ENCODE measurements around the gene KCNC2. TPM values are rescaled to one million over a fixed set of nuclear protein-coding genes. Genes with fewer than 3 reads are reported as not detected.

KCNC2 gene
- total RNA-seq, 1 donor from 2014 or later = not detected

DNA sequence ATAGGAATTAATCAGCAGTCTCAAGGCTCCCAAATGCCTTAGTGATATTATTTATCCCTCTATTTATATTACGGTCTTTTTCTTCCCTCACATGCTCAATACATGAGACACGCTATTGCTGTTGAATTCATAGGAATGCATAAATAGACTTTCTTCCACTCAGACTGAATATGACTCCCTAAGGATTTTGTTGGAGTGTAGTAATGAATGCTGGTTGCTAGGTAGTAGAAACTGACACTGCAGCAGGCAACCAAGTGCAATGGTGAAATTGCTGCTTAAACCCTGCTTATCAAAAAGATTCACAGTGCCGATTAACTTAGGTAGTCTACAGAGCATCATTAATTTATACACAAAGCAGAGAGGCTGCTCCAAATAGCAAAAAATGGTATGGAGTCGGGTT lies 168.2 kb downstream of the KCNC2 start:
- Mint-ChIP-seq H3K4me3 (ENCODE audit: unreplicated experiment) (no peak overlapping the region), H3K27ac (ENCODE audit: unreplicated experiment) (no peak overlapping the region), H3K36me3 (ENCODE audit: low read depth, unreplicated experiment) (no peaks in the 10 kb centered on the region), H3K9me3 (ENCODE audit: unreplicated experiment) (no peaks in the 10 kb centered on the region), H3K4me1 (ENCODE audit: unreplicated experiment) (no peaks in the 10 kb centered on the region), H3K27me3 (ENCODE audit: unreplicated experiment) (no peaks in the 10 kb centered on the region)
- TF ChIP-seq, protein P1, sequence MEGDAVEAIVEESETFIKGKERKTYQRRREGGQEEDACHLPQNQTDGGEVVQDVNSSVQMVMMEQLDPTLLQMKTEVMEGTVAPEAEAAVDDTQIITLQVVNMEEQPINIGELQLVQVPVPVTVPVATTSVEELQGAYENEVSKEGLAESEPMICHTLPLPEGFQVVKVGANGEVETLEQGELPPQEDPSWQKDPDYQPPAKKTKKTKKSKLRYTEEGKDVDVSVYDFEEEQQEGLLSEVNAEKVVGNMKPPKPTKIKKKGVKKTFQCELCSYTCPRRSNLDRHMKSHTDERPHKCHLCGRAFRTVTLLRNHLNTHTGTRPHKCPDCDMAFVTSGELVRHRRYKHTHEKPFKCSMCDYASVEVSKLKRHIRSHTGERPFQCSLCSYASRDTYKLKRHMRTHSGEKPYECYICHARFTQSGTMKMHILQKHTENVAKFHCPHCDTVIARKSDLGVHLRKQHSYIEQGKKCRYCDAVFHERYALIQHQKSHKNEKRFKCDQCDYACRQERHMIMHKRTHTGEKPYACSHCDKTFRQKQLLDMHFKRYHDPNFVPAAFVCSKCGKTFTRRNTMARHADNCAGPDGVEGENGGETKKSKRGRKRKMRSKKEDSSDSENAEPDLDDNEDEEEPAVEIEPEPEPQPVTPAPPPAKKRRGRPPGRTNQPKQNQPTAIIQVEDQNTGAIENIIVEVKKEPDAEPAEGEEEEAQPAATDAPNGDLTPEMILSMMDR (IDR thresholded peaks at IDR 0.05; ENCODE audit: unreplicated experiment) = no peak
- no peak for DNase-seq (ENCODE audit: low spot score)

DNA sequence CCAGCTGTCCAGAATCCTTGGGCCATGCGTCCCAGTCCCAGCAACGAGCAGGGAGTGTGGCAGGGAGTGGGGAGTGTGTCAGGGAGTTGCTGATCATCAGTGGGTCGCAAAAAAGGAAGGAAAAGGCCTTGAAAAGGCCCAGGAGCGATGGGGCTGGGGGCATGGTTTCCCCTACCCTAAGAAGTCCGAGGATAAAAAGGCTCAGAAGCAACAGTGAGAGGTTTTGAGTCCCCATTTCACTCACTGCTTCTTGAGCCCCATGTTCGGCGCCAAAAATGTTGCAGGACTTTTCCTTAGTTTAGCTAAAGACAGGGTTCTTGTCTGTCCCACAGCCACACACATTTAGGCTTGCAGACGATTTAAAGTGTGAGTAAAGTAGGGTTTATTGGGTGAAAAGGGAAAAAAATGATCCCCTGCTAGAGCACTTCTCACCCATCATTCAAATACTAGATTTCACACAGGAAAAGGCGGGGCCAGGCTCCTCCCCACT lies 189.5 kb downstream of the KCNC2 start:
- Mint-ChIP-seq H3K4me1 (ENCODE audit: unreplicated experiment) (no peaks in the 10 kb centered on the region), H3K27ac (ENCODE audit: unreplicated experiment) (no peak overlapping the region), H3K27me3 (ENCODE audit: unreplicated experiment) (no peaks in the 10 kb centered on the region), H3K36me3 (ENCODE audit: low read depth, unreplicated experiment) (peaks cover 3% of the 10 kb centered on the region), H3K9me3 (ENCODE audit: unreplicated experiment) (peaks cover 7% of the 10 kb centered on the region), H3K4me3 (ENCODE audit: unreplicated experiment) (no peak overlapping the region)
- no peak for DNase-seq (ENCODE audit: low spot score)
- TF ChIP-seq, protein P1 (IDR thresholded peaks at IDR 0.05; ENCODE audit: unreplicated experiment) = no peak

DNA sequence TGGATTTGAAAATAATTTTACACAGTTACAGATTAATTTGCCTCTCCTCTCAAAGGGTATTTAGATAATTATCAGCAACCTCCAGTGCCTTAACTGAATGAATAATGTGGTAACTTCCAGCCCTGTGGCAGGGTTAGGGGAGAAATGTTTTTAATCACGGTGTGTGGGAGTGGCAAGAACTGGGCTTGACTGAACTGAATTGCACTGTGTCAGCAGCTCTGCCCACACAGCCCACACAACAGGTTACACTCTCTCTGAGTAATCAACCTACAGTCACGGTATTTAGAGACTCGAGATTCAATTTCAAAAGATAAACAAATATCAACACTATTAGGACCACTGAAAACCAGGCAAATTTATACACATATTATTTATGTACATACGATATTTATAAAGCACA lies 198.5 kb downstream of the KCNC2 start:
- DNase-seq (ENCODE audit: low spot score) = no peak
- peaks cover 1% of the 10 kb centered on the region for H3K9me3 Mint-ChIP-seq (ENCODE audit: unreplicated experiment)

DNA sequence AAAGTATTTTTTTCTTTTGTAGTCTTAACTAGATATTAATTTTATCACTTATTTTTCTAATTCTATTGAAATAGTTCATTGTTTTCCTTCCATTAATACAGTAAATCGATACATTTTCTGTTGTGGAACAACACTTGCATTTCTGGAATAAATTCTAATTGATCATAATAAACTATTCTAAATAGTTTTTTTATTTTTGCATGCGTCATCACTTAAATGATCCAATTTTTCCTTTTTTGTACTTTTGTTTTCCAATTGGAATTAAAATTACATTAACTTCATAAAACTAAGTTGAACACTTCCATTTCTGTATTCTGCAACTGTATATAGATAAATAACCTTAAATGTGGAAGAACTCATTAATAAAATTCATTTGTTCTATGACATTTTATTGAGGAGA lies 202.5 kb downstream of the KCNC2 start:
- DNase-seq (ENCODE audit: low spot score) = no peak
- H3K4me3 Mint-ChIP-seq (ENCODE audit: unreplicated experiment) = no peak overlapping the region
- no peaks in the 10 kb centered on the region for H3K36me3 Mint-ChIP-seq (ENCODE audit: low read depth, unreplicated experiment)
- no peaks in the 10 kb centered on the region for H3K9me3 Mint-ChIP-seq (ENCODE audit: unreplicated experiment)
- TF ChIP-seq, protein P1 (IDR thresholded peaks at IDR 0.05; ENCODE audit: unreplicated experiment) = no peak
- H3K4me1 Mint-ChIP-seq (ENCODE audit: unreplicated experiment) = no peaks in the 10 kb centered on the region
- no peaks in the 10 kb centered on the region for H3K27me3 Mint-ChIP-seq (ENCODE audit: unreplicated experiment)
- H3K27ac Mint-ChIP-seq (ENCODE audit: unreplicated experiment) = no peak overlapping the region

More for the DNA sequence above, 198.5 kb downstream of the KCNC2 start:
- H3K27ac Mint-ChIP-seq (ENCODE audit: unreplicated experiment) = no peak overlapping the region
- H3K27me3 Mint-ChIP-seq (ENCODE audit: unreplicated experiment) = no peaks in the 10 kb centered on the region
- peaks cover 3% of the 10 kb centered on the region for H3K36me3 Mint-ChIP-seq (ENCODE audit: low read depth, unreplicated experiment)
- H3K4me3 Mint-ChIP-seq (ENCODE audit: unreplicated experiment) = no peak overlapping the region
- no peaks in the 10 kb centered on the region for H3K4me1 Mint-ChIP-seq (ENCODE audit: unreplicated experiment)
- TF ChIP-seq, protein P1 (IDR thresholded peaks at IDR 0.05; ENCODE audit: unreplicated experiment) = no peak

DNA sequence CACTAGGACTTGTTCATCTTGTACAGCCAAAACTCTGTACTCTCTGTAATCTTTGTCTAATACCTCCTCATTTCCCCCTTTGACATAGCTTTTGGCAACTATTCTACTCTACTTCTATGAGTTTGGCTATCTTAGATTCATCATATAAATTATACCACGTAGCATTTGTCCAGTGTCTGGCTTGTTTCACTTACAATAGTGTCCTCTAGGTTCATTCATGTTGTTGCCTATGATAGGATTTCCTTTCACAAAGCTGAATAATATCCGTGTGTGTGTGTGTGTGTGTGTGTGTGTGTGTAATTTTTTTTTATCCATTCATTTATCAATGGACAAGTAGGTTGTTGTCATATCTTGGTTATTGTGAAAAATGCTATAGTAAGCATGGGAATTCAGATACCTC lies 209.5 kb downstream of the KCNC2 start:
- no peaks in the 10 kb centered on the region for H3K9me3 Mint-ChIP-seq (ENCODE audit: unreplicated experiment)

More for the DNA sequence above, 209.5 kb downstream of the KCNC2 start:
- no peak for DNase-seq (ENCODE audit: low spot score)
- Mint-ChIP-seq H3K36me3 (ENCODE audit: low read depth, unreplicated experiment) (no peaks in the 10 kb centered on the region), H3K27me3 (ENCODE audit: unreplicated experiment) (no peaks in the 10 kb centered on the region), H3K27ac (ENCODE audit: unreplicated experiment) (no peak overlapping the region), H3K4me1 (ENCODE audit: unreplicated experiment) (no peaks in the 10 kb centered on the region), H3K4me3 (ENCODE audit: unreplicated experiment) (no peak overlapping the region)
- TF ChIP-seq, protein P1 (IDR thresholded peaks at IDR 0.05; ENCODE audit: unreplicated experiment) = no peak

Measured in endothelial cell (in vitro differentiated cells).